ENCODE results near the gene TFDP2.

The TFDP2 gene

DNA sequence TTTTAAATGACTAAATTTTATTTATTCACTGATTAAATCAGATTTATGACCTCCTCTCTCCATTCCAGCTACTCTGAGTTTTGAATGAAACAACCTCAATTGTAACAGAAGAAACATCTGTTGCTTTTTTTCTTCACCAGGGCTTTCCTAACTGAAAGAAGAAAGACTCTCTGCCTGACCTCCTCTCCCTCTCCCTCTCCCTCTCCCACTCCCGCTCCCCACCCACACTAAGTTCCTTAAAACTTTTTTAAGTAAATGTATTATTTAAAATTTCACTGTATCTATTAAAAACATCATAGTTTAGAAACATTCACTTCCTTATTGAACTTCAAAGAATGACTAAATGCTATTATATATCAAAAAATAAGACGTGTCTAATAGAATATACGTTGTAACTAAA is 122.0 kb downstream of the TFDP2 start:
- peaks cover 67% of the 10 kb centered on the region for H3K4me1 ChIP-seq (ENCODE audit: control insufficient read depth, low read length)
- no peaks in the 10 kb centered on the region for H3K9me2 ChIP-seq (replicated peaks; ENCODE audit: control insufficient read depth, low read length)
- peaks cover 21% of the 10 kb centered on the region for H3F3A ChIP-seq (ENCODE audit: control insufficient read depth, insufficient read depth)
- H3K4me2 ChIP-seq (ENCODE audit: low read length) = peak overlapping the region; percentile 78
- H3K36me3 ChIP-seq (ENCODE audit: control insufficient read depth, low read length) = peaks cover 31% of the 10 kb centered on the region
- no peaks in the 10 kb centered on the region for H3K27me3 ChIP-seq (ENCODE audit: control insufficient read depth, low read length)
- H3K27ac ChIP-seq (ENCODE audit: low read depth, low read length) = peak overlapping the region; percentile 68
- no peaks in the 10 kb centered on the region for H3K9me3 ChIP-seq (ENCODE audit: control insufficient read depth, insufficient read depth, low read length)
- 0 out of 2 replicates have a peak, but pooled peaks cover 1% of the 10 kb centered on the region for H4K20me1 ChIP-seq (ENCODE audit: control insufficient read depth, insufficient read depth, low read depth, low read length)
- H3K79me2 ChIP-seq (ENCODE audit: control insufficient read depth, low read length) = peaks cover 66% of the 10 kb centered on the region
- peak overlapping the region; percentile 79 for H3K4me3 ChIP-seq (ENCODE audit: low read length)
- TF ChIP-seq EZH2phosphoT487 (IDR thresholded peaks at IDR 0.05; ENCODE audit: borderline replicate concordance, low read length) = no peak

GRCh38 chr3:142026333-142026732 is 123.0 kb downstream of the TFDP2 start:
- Histone ChIP-seq H3F3A (ENCODE audit: control insufficient read depth, insufficient read depth) (peaks cover 15% of the 10 kb centered on the region), H3K27me3 (ENCODE audit: control insufficient read depth, low read length) (no peaks in the 10 kb centered on the region), H3K36me3 (ENCODE audit: control insufficient read depth, low read length) (peaks cover 40% of the 10 kb centered on the region), H3K79me2 (ENCODE audit: control insufficient read depth, low read length) (peaks cover 76% of the 10 kb centered on the region), H3K9me3 (ENCODE audit: control insufficient read depth, insufficient read depth, low read length) (no peaks in the 10 kb centered on the region), H3K4me3 (ENCODE audit: low read length) (peak overlapping the region; percentile 79), H3K9me2 (replicated peaks; ENCODE audit: control insufficient read depth, low read length) (no peaks in the 10 kb centered on the region), H4K20me1 (ENCODE audit: control insufficient read depth, insufficient read depth, low read depth, low read length) (0 out of 2 replicates have a peak, but pooled peaks cover 4% of the 10 kb centered on the region), H3K4me2 (ENCODE audit: low read length) (peak overlapping the region; percentile 78), H3K4me1 (ENCODE audit: control insufficient read depth, low read length) (peaks cover 67% of the 10 kb centered on the region), H3K27ac (ENCODE audit: low read depth, low read length) (peak overlapping the region; percentile 68)
- TF ChIP-seq CTCF (IDR thresholded peaks at IDR 0.05; ENCODE audit: low read depth, low read length, poor library complexity, severe bottlenecking) = no peak
- TF ChIP-seq EZH2phosphoT487 (IDR thresholded peaks at IDR 0.05; ENCODE audit: borderline replicate concordance, low read length) = no peak

DNA sequence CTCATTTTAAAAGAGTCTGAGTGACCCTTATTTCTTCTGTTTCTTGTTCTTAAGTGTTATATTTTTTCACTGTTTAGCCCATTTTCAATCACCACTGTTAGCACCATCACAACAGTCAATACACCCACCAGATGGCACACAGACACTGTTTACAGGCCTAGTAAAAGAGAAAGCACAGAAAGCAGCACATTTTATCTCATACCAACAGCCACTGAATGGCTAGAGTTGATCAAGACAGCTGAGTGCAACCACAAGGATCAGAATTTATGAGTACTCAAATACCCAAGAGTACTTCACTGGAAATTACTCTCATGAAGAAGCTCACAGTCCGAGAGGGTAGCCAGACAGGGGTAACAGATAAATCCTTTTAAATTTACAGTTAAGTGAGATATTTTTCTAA is 127.0 kb downstream of the TFDP2 start:
- H3K9me2 ChIP-seq (replicated peaks; ENCODE audit: control insufficient read depth, low read length) = no peaks in the 10 kb centered on the region
- no peaks in the 10 kb centered on the region for H3K27me3 ChIP-seq (ENCODE audit: control insufficient read depth, low read length)
- H3K4me1 ChIP-seq (ENCODE audit: control insufficient read depth, low read length) = peaks cover 71% of the 10 kb centered on the region
- peak overlapping the region; percentile 25; the same call in 1 of the 2 replicates for H3K27ac ChIP-seq (ENCODE audit: low read depth, low read length)
- TF ChIP-seq CTCF (IDR thresholded peaks at IDR 0.05; ENCODE audit: low read depth, low read length, poor library complexity, severe bottlenecking) (peak; percentile 44), EZH2phosphoT487 (IDR thresholded peaks at IDR 0.05; ENCODE audit: borderline replicate concordance, low read length) (no peak)
- H3K4me2 ChIP-seq (ENCODE audit: low read length) = peak overlapping the region; percentile 44
- H3K79me2 ChIP-seq (ENCODE audit: control insufficient read depth, low read length) = peaks cover 100% of the 10 kb centered on the region
- peaks cover 74% of the 10 kb centered on the region for H3K36me3 ChIP-seq (ENCODE audit: control insufficient read depth, low read length)
- no peaks in the 10 kb centered on the region for H3K9me3 ChIP-seq (ENCODE audit: control insufficient read depth, insufficient read depth, low read length)
- H3K4me3 ChIP-seq (ENCODE audit: low read length) = peak overlapping the region; percentile 6; the same call in 1 of the 2 replicates
- 0 out of 2 replicates have a peak, but pooled peaks cover 4% of the 10 kb centered on the region for H4K20me1 ChIP-seq (ENCODE audit: control insufficient read depth, insufficient read depth, low read depth, low read length)
- H3F3A ChIP-seq (ENCODE audit: control insufficient read depth, insufficient read depth) = no peaks in the 10 kb centered on the region; the same call in 1 of the 2 replicates

- Histone ChIP-seq H3F3A (ENCODE audit: control insufficient read depth, insufficient read depth) (no peaks in the 10 kb centered on the region; the same call in 1 of the 2 replicates), H3K79me2 (ENCODE audit: control insufficient read depth, low read length) (peaks cover 100% of the 10 kb centered on the region), H3K4me1 (ENCODE audit: control insufficient read depth, low read length) (peaks cover 64% of the 10 kb centered on the region), H3K4me3 (ENCODE audit: low read length) (no peak overlapping the region), H4K20me1 (ENCODE audit: control insufficient read depth, insufficient read depth, low read depth, low read length) (0 out of 2 replicates have a peak, but pooled peaks cover 4% of the 10 kb centered on the region), H3K27ac (ENCODE audit: low read depth, low read length) (no peak overlapping the region), H3K36me3 (ENCODE audit: control insufficient read depth, low read length) (peaks cover 67% of the 10 kb centered on the region), H3K9me3 (ENCODE audit: control insufficient read depth, insufficient read depth, low read length) (no peaks in the 10 kb centered on the region), H3K27me3 (ENCODE audit: control insufficient read depth, low read length) (no peaks in the 10 kb centered on the region), H3K4me2 (ENCODE audit: low read length) (no peak overlapping the region), H3K9me2 (replicated peaks; ENCODE audit: control insufficient read depth, low read length) (no peaks in the 10 kb centered on the region)
- no peak for TF ChIP-seq CTCF (IDR thresholded peaks at IDR 0.05; ENCODE audit: low read depth, low read length, poor library complexity, severe bottlenecking)
- TF ChIP-seq EZH2phosphoT487 (IDR thresholded peaks at IDR 0.05; ENCODE audit: borderline replicate concordance, low read length) = no peak
Observed at GRCh38 chr3:142021127-142021526, 128.2 kb downstream of the TFDP2 start.

All from DOHH2 (cell line).